Measurements from ENCODE around the gene ILDR2.

DNA sequence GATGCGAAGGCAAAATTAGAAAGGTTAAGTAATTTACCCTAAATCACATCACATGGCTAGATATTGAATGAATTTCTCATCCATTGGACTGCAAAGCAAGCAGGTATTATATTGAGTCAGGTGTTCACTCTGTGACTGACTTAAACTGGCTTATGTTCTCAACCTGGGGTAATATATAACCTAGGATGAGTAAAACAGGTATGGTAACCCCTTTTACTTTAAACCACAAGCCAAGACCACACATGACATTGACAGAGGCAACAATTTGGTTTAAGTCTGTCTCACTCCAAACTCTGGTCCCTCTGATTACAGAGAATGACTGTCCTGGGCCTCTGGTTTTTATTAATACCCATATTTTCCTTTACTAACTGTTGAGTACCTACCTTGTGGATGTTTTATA, 47.0 kb upstream of the ILDR2 start:
- TF ChIP-seq JUND (IDR thresholded peaks at IDR 0.05) (no peak), CTCF (IDR thresholded peaks at IDR 0.05) (no peak), MXI1 (IDR thresholded peaks at IDR 0.05; ENCODE audit: low read depth, low read length) (no peak), RFX5 (IDR thresholded peaks at IDR 0.05; ENCODE audit: low read length) (no peak), EZH2phosphoT487 (IDR thresholded peaks at IDR 0.05; ENCODE audit: borderline replicate concordance, low read depth) (no peak), POLR2AphosphoS5 (IDR thresholded peaks at IDR 0.05; ENCODE audit: low read depth, low read length) (no peak), SMC3 (IDR thresholded peaks at IDR 0.05; ENCODE audit: low read depth, low read length) (no peak), ZBTB33 (IDR thresholded peaks at IDR 0.05; ENCODE audit: borderline replicate concordance, low read depth) (no peak)
- TF ChIP-seq, protein P1, sequence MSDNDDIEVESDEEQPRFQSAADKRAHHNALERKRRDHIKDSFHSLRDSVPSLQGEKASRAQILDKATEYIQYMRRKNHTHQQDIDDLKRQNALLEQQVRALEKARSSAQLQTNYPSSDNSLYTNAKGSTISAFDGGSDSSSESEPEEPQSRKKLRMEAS (IDR thresholded peaks at IDR 0.05; ENCODE audit: low read depth): no peak
